ENCODE measurements around the gene CYP27B1.

Gene CYP27B1

GRCh38 chr12:57730336-57731067 is 36.4 kb downstream of the CYP27B1 start:
- FAIRE-seq (no peak), DNase-seq (ENCODE audit: insufficient read length) (no peak)
- TF ChIP-seq TAF1 (IDR thresholded peaks at IDR 0.05; ENCODE audit: borderline replicate concordance, low read depth, low read length): no peak
- no peak for TF ChIP-seq POLR2A (IDR thresholded peaks at IDR 0.05; ENCODE audit: low read depth, low read length)
- no peak for TF ChIP-seq POLR2AphosphoS5 (IDR thresholded peaks at IDR 0.05; ENCODE audit: low read depth, low read length)

- DNase-seq (ENCODE audit: insufficient read length) (no peak), FAIRE-seq (no peak)
- no peak for TF ChIP-seq TAF1 (IDR thresholded peaks at IDR 0.05; ENCODE audit: borderline replicate concordance, low read depth, low read length)
- no peak for TF ChIP-seq POLR2AphosphoS5 (IDR thresholded peaks at IDR 0.05; ENCODE audit: low read depth, low read length)
- TF ChIP-seq POLR2A (IDR thresholded peaks at IDR 0.05; ENCODE audit: low read depth, low read length): no peak
Measured at GRCh38 chr12:57729321-57729844, 37.5 kb downstream of the CYP27B1 start.

- FAIRE-seq (no peak), DNase-seq (ENCODE audit: insufficient read length) (peak; percentile 7)
- TF ChIP-seq POLR2AphosphoS5 (IDR thresholded peaks at IDR 0.05; ENCODE audit: low read depth, low read length): no peak
- TF ChIP-seq POLR2A (IDR thresholded peaks at IDR 0.05; ENCODE audit: low read depth, low read length): no peak
- no peak for TF ChIP-seq TAF1 (IDR thresholded peaks at IDR 0.05; ENCODE audit: borderline replicate concordance, low read depth, low read length)
Measured at GRCh38 chr12:57727758-57728395, 39.0 kb downstream of the CYP27B1 start.

- TF ChIP-seq POLR2A (IDR thresholded peaks at IDR 0.05; ENCODE audit: low read depth, low read length) (no peak), TAF1 (IDR thresholded peaks at IDR 0.05; ENCODE audit: borderline replicate concordance, low read depth, low read length) (no peak), POLR2AphosphoS5 (IDR thresholded peaks at IDR 0.05; ENCODE audit: low read depth, low read length) (no peak)
- no peak for FAIRE-seq
- DNase-seq (ENCODE audit: insufficient read length): peak; percentile 13
Measured at GRCh38 chr12:57726884-57727757, 39.8 kb downstream of the CYP27B1 start.

- DNase-seq (ENCODE audit: insufficient read length) (peak; percentile 14), FAIRE-seq (no peak)
- TF ChIP-seq TAF1 (IDR thresholded peaks at IDR 0.05; ENCODE audit: borderline replicate concordance, low read depth, low read length): no peak
- TF ChIP-seq POLR2AphosphoS5 (IDR thresholded peaks at IDR 0.05; ENCODE audit: low read depth, low read length): no peak
- no peak for TF ChIP-seq POLR2A (IDR thresholded peaks at IDR 0.05; ENCODE audit: low read depth, low read length)
Measured at GRCh38 chr12:57726151-57726883, 40.6 kb downstream of the CYP27B1 start.

- TF ChIP-seq POLR2AphosphoS5 (IDR thresholded peaks at IDR 0.05; ENCODE audit: low read depth, low read length) (no peak), POLR2A (IDR thresholded peaks at IDR 0.05; ENCODE audit: low read depth, low read length) (no peak), TAF1 (IDR thresholded peaks at IDR 0.05; ENCODE audit: borderline replicate concordance, low read depth, low read length) (no peak)
- DNase-seq (ENCODE audit: insufficient read length) (no peak), FAIRE-seq (no peak)
Measured at GRCh38 chr12:57725851-57726150, 41.1 kb downstream of the CYP27B1 start.

GRCh38 chr12:57724936-57725740 is 41.7 kb downstream of the CYP27B1 start:
- TF ChIP-seq TAF1 (IDR thresholded peaks at IDR 0.05; ENCODE audit: borderline replicate concordance, low read depth, low read length) (no peak), POLR2AphosphoS5 (IDR thresholded peaks at IDR 0.05; ENCODE audit: low read depth, low read length) (0 out of 2 replicates have a peak, but pooled peaks have one; percentile 31)
- FAIRE-seq (no peak), DNase-seq (ENCODE audit: insufficient read length) (no peak)

GRCh38 chr12:57724003-57724935 is 42.6 kb downstream of the CYP27B1 start:
- TF ChIP-seq TAF1 (IDR thresholded peaks at IDR 0.05; ENCODE audit: borderline replicate concordance, low read depth, low read length) (no peak), POLR2A (IDR thresholded peaks at IDR 0.05; ENCODE audit: low read depth, low read length) (no peak), POLR2AphosphoS5 (IDR thresholded peaks at IDR 0.05; ENCODE audit: low read depth, low read length) (no peak)
- FAIRE-seq: no peak

GRCh38 chr12:57723630-57723962 is 43.3 kb downstream of the CYP27B1 start:
- TF ChIP-seq POLR2AphosphoS5 (IDR thresholded peaks at IDR 0.05; ENCODE audit: low read depth, low read length) (no peak), POLR2A (IDR thresholded peaks at IDR 0.05; ENCODE audit: low read depth, low read length) (no peak), TAF1 (IDR thresholded peaks at IDR 0.05; ENCODE audit: borderline replicate concordance, low read depth, low read length) (no peak)
- DNase-seq (ENCODE audit: insufficient read length): no peak
- no peak for FAIRE-seq

More at GRCh38 chr12:57724003-57724935, 42.6 kb downstream of the CYP27B1 start:
- no peak for DNase-seq (ENCODE audit: insufficient read length)
